Neutrophil (primary cell): ENCODE measurements around the gene SCP2.
A peak's percentile ranks its signal among the peaks of the same experiment; 100 is the strongest.
"Not testable (repeated sequence)": the region's sequence is repeated elsewhere in the genome, so short reads cannot be mapped to it uniquely, and the experiment has no call there.

ENCODE experiments used
- H3K27ac ChIP-seq: fragments of 200-600 bp; sonication (generic); 2 replicates; pipeline ENCODE4 v1.5.1; 2016; ENCODE audit warnings: mild to moderate bottlenecking, moderate library complexity
- H3K27me3 ChIP-seq: fragments of 200-600 bp; sonication (generic); 2 replicates; pipeline ENCODE4 v1.6.0; 2016; ENCODE audit warnings: mild to moderate bottlenecking
- H3K36me3 ChIP-seq: fragments of 200-600 bp; sonication (generic); 2 replicates; pipeline ENCODE4 v1.5.1; 2017
- H3K4me1 ChIP-seq, 2 experiments: fragments of 200-600 bp in 1 of 2; sonication (generic) in 1 of 2; 1 replicate in 1 of 2; 2 replicates in 1 of 2; pipeline versions ENCODE4 v1.5.1 to v1.6.1; 2013 to 2016; ENCODE audit warnings: low read depth in 1 of 2, low read length in 1 of 2, mild to moderate bottlenecking in 1 of 2, moderate library complexity in 1 of 2; ENCODE audit not compliant: control insufficient read depth in 1 of 2, insufficient read depth in 1 of 2
- H3K4me3 ChIP-seq, 2 experiments: fragments of 200-600 bp in 1 of 2; sonication (generic) in 1 of 2; 1 replicate in 1 of 2; 2 replicates in 1 of 2; pipeline ENCODE4 v1.5.1; 2013 to 2016; ENCODE audit warnings: low read depth in 1 of 2, low read length in 1 of 2, mild to moderate bottlenecking in 1 of 2, moderate library complexity in 1 of 2
- H3K9me3 ChIP-seq: fragments of 200-600 bp; sonication (generic); 2 replicates; pipeline ENCODE4 v1.5.1; 2016
- TF ChIP-seq, protein P1 (sequence below): fragments of 200-600 bp; sonication (generic); IDR thresholded peaks from 2 replicates; pipeline ENCODE4 v1.5.1; 2016; ENCODE audit warnings: antibody characterized with exemption

SCP2 gene

DNA sequence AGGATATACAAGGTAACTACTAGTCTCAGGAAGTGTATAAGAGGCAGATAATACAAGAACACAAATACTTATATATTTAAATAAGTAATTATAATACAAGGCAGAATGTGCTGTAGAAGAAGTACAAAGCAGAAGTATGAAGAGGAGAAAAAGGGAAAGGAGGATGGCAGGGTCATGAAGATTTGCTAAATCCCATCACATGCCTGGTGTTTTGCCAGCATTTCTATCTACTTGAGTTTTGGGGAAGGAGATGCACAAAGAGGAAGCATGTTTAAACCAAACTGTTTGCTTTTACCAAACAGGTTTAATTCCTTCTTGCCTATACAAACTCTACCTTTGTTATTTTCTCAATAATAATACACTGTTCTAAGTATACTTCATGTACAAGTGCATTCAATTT lies 74.1 kb downstream of the SCP2 start:
- TF ChIP-seq, protein P1, sequence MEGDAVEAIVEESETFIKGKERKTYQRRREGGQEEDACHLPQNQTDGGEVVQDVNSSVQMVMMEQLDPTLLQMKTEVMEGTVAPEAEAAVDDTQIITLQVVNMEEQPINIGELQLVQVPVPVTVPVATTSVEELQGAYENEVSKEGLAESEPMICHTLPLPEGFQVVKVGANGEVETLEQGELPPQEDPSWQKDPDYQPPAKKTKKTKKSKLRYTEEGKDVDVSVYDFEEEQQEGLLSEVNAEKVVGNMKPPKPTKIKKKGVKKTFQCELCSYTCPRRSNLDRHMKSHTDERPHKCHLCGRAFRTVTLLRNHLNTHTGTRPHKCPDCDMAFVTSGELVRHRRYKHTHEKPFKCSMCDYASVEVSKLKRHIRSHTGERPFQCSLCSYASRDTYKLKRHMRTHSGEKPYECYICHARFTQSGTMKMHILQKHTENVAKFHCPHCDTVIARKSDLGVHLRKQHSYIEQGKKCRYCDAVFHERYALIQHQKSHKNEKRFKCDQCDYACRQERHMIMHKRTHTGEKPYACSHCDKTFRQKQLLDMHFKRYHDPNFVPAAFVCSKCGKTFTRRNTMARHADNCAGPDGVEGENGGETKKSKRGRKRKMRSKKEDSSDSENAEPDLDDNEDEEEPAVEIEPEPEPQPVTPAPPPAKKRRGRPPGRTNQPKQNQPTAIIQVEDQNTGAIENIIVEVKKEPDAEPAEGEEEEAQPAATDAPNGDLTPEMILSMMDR = no peak
- Histone ChIP-seq H3K4me1 (no peaks in the 10 kb centered on the region), H3K4me3 (no peak overlapping the region), H3K27ac (no peak overlapping the region), H3K27me3 (no peaks in the 10 kb centered on the region), H3K36me3 (peaks cover 4% of the 10 kb centered on the region), H3K9me3 (no peaks in the 10 kb centered on the region)

DNA sequence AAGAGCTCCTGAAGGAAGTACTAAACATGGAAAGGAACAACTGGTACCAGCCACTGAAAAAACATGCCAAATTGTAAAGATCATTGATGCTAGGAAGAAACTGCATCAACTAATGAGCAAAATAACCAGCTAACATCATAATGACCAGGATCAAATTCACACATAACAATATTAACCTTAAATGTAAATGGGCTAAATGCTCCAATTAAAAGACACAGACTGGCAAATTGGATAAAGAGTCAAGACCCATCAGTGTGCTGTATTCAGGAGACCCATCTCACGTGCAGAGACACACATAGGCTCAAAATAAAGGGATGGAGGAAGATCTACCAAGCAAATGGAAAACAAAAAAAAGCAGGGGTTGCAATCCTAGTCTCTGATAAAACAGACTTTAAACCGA lies 79.5 kb downstream of the SCP2 start:
- H3K4me3 ChIP-seq = not testable (repeated sequence)

DNA sequence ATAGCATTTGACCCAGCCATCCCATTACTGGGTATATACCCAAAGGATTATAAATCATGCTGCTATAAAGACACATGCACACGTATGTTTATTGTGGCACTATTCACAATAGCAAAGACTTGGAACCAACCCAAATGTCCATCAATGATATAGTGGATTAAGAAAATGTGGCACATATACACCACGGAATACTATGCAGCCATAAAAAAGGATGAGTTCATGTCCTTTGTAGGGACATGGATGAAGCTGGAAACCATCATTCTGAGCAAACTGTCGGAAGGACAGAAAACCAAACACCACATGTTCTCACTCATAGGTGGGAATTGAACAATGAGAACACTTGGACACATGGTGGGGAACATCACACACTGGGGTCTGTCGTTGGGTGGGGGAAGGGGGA lies 83.2 kb downstream of the SCP2 start:
- H3K27ac ChIP-seq, H3K36me3 ChIP-seq, H3K9me3 ChIP-seq, H3K4me3 ChIP-seq, H3K27me3 ChIP-seq: not testable (repeated sequence)
- H3K4me1 ChIP-seq = peaks cover 32 to 35% of the 10 kb centered on the region in 2 experiments

More for the DNA sequence above, 79.5 kb downstream of the SCP2 start:
- peaks cover 9 to 10% of the 10 kb centered on the region in 2 experiments for H3K4me1 ChIP-seq
- not testable (repeated sequence) for H3K9me3 ChIP-seq, H3K27ac ChIP-seq, H3K27me3 ChIP-seq, H3K36me3 ChIP-seq

DNA sequence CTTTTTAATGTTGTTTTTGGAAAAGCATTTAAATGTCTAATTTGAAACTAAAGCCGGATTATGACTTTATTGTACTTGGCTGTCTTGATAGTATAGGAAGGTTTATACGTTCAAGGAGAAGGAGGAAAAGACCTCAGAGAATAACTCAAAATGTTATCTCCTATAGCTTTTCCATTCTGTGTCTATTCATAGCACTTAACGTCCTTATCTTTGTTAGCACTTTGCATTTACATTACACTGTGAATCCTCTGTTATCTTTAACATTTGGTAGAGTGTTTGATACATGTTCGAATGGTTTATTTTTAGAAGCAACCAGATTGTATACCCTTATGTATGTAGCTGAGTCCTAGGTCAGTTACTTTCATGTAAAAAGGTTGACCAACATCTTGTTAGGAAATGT lies 84.1 kb downstream of the SCP2 start:
- Histone ChIP-seq H3K9me3 (no peaks in the 10 kb centered on the region), H3K4me1 (peaks cover 38 to 43% of the 10 kb centered on the region in 2 experiments), H3K4me3 (no peak overlapping the region), H3K27me3 (no peaks in the 10 kb centered on the region), H3K27ac (peak overlapping the region; percentile 47), H3K36me3 (no peaks in the 10 kb centered on the region)
- TF ChIP-seq, protein P1 = no peak

DNA sequence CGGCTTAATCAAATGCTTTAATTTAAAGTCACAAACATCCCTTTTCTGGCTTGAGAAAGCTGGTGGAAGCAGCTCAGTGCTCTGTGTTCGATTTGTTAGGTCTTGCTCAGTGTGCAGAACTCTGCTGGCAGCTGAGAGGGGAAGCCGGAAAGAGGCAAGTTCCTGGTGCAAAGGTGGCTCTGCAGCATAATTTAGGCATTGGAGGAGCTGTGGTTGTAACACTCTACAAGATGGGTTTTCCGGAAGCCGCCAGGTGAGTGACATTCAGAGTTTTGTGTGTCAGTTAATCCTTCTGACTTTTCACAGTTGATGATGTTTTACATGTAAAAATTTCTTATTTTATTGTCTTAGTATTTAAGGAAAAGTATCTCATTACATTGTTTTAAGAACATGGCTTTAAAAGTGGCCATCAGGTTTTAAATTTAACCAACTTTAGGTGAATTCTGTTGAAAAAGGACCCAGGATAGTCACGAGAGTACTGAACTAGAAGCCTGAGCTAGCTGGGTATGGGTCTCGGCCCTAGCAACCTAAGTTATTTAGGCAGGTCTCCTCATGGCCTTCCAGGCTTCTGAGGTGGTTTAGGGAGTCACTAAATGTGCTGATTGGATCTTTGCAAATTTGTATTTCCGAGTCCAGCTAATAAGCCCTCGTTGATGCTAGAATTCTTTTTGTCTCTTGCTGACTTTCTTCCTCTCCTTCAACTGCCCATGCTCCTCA lies 87.9 kb downstream of the SCP2 start:
- Histone ChIP-seq H3K27me3 (no peaks in the 10 kb centered on the region), H3K9me3 (no peaks in the 10 kb centered on the region), H3K36me3 (no peaks in the 10 kb centered on the region), H3K4me3 (peak overlapping the region; percentile 42 to 59), H3K27ac (peak overlapping the region; percentile 70), H3K4me1 (peaks cover 47 to 48% of the 10 kb centered on the region in 2 experiments)
- TF ChIP-seq, protein P1 = no peak

DNA sequence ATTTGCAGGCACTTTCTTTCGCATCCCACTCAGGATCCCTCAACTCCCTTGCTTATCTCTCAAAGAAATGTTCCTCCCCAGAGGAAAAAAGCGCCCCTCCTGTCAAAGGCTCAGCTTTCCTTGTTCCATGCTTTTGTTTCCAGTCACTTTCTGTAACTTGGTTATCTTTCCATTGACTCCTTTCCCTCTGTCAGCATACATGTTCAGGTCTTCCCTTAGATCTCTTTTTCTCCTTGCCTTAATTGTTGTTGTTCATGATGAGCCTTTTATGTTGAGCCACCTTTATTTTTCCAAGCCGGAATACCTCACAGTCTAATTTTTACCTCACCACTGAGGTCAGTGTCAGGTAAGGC lies 88.4 kb downstream of the SCP2 start:
- peak overlapping the region; percentile 42 to 59 for H3K4me3 ChIP-seq
- no peaks in the 10 kb centered on the region for H3K27me3 ChIP-seq
- no peaks in the 10 kb centered on the region for H3K9me3 ChIP-seq
- H3K4me1 ChIP-seq = peaks cover 47 to 48% of the 10 kb centered on the region in 2 experiments
- H3K36me3 ChIP-seq = no peaks in the 10 kb centered on the region
- H3K27ac ChIP-seq = peak overlapping the region; percentile 70
- TF ChIP-seq, protein P1 = no peak
